ENCODE data around the gene UNCX. TPM values are rescaled to one million over a fixed set of nuclear protein-coding genes. Genes with fewer than 3 reads are reported as not detected.

Gene UNCX
- total RNA-seq, 1 donor from 2014 or later: not detected

GRCh38 chr7:1218541-1219165 is 14.0 kb upstream of the UNCX start:
- no peak for DNase-seq

GRCh38 chr7:1219498-1219897 is 13.2 kb upstream of the UNCX start:
- no peak for DNase-seq

DNA sequence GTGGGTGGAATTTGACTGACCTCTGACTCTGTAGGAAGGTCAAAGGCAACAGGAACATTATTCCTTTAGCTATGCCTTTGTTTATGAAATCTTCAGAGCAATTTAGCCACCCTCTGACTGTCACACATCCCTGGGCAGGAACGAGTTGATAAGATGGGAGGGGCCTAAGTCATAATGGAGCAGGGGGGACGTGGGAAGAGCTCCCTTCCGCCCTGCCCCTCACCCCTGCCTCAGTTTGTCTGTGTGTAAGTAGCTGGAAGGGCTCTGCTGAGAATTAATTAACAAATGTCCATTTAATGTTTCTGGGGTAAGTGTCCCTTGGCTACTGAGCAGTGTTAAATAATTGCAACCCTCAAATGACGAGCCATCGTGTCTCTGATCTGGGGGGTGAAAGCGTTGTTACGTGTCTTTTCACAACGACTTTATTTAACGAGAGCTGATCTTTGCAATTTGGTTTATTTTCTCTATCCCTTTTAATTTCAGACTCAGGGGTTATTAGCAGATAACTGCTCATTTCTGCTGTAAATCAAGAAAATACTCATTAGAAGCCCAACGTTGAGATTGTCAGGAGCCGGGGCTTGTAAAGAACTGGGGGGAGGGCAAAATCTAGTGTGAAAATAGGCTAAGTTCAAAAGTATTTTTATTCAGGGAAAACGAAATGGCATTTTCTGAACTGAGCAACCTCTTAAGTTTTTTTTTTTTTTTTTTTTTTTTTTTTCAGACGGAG is 12.5 kb upstream of the UNCX start:
- no peak for DNase-seq

GRCh38 chr7:1220977-1221745 is 11.5 kb upstream of the UNCX start:
- no peak for DNase-seq

DNA sequence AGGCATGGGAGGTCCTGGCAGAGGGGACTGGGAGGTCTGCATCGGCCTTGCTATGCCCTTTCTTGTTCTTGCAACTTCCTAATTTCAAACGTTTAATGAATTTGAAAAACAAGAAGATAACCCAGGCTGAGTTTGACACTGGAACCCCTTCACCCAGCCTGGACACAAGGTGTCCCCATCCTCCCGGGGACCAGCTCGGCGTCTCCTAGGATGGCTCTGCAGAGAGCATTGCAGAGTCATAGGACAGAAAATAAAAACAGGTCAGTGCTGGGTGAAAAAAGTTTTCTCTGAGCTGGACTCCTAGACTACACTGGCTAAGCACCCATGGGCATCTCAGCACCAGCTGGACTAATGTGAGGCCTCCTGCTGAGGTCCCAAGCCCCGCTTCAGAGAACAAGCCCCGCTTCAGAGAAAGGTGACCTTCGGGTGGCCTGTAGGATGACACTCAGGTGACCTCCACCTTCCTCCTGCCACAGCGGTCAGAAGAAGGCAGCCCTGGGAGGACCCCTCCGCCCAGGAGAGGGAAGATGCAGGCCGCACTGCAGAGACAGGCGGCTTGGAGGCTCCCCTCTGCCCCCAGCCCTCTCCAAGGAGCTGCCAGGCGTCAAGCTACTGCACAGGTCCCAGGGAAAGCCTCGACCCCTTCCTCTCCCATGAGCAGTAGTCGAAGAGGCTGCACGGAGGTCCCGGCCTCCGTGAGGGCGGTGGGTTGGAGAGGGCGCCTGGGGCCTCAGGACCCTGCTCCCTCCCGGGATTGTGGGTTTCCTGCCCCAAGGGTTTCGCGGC is 9.3 kb upstream of the UNCX start:
- DNase-seq: no peak

GRCh38 chr7:1224086-1224716 is 8.5 kb upstream of the UNCX start:
- no peak for DNase-seq

GRCh38 chr7:1225030-1225429 is 7.6 kb upstream of the UNCX start:
- DNase-seq: no peak

GRCh38 chr7:1225441-1226185 is 7.1 kb upstream of the UNCX start:
- DNase-seq: no peak

GRCh38 chr7:1226186-1226901 is 6.3 kb upstream of the UNCX start:
- no peak for DNase-seq

DNA sequence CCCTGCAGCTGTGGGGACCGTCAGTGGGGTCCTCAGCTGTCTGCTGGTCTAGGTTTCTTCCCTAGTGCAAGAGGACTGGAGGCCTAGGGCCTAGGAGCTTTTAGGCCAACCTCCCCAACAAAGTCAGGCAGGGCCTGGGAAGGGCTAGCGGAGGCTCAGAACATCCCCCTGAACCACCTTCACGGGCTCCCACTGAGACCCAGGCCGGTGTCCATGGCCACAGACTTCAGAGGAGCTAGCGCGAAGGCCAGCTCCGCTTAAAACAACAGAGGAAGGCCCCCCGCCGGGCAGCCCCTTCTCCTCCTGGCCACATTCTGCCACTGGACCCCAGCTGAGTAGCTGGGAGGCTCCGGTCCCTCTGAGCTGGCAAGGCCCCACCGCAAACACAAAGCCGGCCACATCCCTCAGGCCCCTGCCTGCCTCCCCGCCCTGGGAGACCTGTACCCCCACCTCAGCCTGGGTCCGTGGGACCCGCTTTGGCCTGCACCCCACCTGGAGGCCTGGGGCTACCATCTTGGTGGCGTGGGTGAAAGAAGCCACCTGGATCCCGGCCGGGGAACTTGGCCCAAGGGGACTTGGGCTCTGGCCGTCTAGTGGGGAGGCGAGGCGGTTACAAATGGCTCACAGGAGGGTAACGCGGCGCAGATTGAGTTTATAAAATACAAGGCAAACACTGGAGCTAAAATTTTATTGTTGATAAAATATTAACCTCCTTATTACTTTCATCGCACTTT is 5.4 kb upstream of the UNCX start:
- no peak for DNase-seq

DNA sequence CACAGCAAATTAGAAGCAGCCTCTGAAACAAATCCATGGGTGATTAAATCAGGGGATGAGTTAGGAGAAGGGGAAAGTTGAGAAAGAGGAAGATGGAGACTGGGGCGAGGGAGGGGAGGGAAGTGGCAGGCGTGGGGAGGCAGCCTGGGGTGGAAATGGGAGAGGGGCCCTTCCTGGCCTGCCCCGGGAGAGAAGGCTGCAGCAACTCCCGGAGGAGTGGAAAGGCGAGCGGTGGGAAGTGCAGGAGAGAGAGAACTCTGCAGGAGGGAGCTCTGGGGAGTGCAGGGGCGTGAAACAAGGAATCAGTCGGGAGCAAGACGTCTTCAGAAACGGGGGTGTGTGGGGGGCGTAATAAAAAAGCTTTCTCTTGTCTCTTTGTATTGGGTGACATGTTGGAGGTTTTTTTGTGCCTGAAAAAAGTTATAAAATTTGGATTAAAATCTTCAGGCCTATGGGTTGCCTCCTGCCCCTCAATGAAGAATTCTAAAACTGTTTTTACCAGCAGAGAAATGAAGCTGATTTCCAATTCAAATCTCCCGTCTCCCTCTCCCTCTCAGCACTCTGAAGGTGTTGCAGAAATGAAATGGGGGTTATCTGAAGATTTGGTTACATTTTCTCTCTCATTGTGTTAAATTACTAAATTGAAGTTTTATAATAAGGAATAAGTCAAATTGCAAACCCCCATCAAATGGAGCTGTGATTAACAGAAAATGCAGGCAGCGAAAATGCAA is 4.7 kb upstream of the UNCX start:
- DNase-seq: no peak

DNA sequence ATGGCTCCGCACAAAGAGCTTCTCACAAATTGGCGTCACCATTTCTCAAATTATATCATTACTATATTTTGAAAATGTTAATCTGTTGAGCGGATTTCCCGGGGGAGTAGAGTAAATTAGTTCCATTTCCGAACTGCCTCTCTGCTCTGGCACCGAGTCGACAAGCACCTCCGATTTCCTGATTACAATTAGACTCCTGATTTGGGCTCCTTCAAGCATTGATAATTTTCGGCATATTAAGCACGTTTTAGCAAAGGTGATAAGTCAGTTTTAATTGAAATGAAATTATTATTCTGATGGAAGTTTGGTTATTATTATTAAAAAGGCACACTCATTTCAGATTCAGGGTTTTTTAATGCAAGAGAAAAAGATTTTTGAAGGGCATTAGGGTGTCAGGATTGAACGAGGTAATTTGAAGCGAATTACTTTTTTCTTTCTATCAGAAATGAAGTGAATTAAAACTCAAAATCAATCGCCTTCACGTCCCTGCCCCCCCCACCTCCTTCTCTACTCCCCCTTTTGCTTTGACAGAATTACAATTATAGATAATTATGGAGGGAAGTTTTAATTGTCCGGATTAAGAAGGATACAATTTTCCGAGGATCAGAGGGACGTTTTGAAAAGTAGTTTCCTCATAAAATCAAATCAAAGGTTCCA is 4.0 kb upstream of the UNCX start:
- DNase-seq: no peak

GRCh38 chr7:1229202-1229947 is 3.3 kb upstream of the UNCX start:
- DNase-seq: no peak

DNA sequence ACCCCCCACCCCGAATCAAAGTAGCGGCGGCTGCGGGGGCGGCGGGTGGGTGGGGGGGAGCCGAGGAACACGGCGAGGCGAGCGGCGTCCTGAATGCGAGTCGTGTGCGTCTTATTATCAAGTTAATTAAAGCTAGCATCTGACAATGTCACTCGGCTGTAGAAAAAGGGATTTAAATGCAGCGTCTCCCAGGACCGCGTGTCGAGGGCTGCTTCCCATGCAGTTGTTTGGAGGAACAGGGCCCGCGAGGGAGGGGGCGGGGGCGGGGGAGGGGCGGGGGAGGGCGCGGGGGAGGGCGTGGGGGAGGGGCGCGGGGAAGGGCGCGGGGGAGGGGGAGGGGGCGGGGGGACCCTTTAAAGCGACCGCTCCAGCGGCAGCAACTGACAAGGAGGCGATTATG is 2.7 kb upstream of the UNCX start:
- no peak for DNase-seq

DNA sequence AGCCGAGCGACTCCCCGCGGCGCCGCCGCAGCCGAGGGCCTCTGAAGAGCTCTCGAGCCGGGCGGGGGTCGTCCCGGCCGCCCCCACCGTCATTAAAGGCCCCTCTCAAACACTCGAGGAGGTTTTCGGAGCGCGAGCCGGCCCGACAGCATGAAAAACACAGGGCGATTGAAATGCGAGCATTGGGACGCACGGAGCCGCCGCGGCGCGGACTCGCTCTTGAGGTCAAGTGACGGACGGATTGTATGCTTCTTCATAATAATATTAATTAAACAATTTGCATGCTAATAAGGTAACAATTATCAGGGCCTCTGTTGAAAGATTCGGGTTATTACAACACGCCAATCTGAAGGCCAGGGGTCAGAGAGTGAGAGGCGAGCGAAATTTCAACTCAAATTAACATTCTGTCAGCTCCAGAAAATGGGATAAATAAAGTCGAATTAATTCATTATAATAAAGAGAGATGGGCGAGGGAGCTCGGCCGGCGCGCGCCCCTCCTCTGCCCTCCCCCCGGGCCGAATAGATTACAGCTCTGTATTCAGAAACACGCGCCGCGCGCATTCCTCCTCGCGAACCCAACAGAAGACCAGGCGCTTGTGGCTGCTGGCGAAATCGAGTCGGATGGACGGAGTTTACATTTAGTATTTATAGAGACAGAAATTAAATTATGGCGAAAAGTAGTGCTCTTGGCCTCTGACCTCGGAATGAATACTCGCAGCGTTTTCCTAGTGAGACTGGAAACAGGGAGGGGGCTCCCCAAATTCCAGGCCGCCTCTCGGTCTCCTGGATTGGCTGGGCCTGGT is 2.1 kb upstream of the UNCX start:
- DNase-seq: no peak

DNA sequence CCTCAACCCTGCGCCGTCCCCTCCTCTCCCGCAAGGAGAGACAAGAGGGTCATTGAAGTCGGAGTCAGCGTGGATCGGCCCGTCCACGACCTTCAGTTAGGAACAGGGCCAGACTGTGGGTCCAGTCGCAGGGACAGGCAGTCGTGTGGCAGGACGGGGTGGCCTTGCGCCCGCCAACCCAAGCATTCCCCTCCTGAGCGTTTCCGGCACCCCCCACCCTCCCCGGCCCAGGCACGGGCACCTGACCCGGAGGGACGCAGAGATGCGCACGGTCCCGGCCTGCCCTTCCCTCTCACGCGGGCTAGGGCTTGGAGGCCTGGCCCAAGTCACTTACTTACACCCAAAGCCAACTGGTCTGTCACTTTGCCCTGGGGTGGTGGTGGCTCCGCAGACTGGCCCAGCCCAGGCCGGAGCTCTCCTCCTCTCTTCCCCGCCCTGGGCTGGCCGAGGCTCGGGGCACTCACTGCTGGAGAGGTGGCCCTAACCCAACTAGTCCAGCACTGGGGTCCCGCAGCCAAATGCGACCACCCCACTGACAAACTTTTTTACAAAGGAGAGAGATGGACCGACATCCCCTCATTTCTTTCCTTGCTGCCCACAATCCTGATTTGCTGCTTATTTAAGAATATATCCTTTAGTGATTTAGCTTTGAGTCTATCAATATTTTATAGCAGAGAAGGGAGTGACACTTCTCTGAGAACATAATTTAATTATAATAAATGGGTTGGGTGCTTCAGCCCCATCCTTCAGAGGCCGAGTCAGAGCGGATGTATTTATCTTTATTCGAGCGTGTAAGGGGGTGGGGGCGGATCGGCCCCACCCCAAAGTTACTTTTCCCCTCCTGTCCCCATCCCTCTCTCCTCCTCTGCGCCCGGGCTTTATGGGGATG is 1.2 kb upstream of the UNCX start:
- DNase-seq: no peak

Measured in skin of body (tissue), 2 donors.